ENCODE measurements around the gene HLF.
"Not testable (repeated sequence)": the region's sequence is repeated elsewhere in the genome, so short reads cannot be mapped to it uniquely, and the experiment has no call there.

Gene HLF

DNA sequence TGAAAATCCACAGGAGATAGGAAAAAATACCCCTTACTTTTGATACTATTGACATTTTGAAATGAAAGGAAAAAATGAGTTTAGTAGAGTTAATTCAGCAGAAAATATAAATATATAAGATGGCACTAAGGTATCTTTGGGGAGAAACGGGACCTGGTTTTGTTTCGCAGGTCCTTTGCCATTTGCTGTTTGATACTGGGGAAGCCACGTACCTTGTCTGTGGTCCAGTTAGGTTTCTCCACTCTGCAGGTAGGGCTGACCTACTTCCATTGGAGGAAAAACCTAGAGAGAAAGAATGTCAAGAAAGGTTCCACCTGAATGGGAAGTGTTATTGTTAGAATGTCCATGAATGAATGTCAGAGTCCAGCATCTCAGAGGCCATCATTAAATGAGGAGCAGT lies 48.1 kb downstream of the HLF start:
- DNase-seq (ENCODE audit: low read depth), result no peak

DNA sequence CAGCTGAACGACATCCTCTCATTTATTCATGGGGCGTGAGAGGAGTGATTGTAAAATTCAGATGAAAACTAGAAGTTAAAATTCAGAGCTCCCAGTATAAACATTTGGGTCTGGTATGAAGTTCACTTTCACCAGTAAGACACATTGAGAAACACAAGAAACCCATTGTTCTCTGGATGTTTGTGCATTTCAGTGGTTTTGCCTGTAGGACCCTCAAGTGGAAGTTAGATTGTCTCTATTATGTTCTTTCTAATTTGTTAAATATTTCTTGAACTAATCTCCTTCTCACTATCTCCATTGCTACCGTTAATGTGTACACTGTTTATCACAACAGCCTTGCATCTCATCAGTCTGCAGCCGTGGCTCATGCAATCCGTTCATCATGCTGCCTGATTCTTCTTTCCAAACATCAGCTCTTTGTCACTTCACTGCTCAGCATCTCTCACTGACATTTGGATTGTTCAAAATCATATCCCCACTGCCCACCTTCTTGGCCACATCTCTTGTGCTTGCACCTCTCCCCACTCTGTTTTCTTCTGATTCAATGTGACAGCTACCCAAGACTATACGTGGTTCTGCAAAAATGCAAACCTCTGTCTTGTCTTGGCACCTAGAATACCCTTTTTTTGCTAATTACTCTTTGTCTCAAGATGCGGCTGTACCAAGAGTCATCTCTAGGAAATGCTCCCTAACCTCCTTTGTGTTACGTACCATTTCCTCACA lies 49.5 kb downstream of the HLF start:
- DNase-seq (ENCODE audit: low read depth), result no peak

DNA sequence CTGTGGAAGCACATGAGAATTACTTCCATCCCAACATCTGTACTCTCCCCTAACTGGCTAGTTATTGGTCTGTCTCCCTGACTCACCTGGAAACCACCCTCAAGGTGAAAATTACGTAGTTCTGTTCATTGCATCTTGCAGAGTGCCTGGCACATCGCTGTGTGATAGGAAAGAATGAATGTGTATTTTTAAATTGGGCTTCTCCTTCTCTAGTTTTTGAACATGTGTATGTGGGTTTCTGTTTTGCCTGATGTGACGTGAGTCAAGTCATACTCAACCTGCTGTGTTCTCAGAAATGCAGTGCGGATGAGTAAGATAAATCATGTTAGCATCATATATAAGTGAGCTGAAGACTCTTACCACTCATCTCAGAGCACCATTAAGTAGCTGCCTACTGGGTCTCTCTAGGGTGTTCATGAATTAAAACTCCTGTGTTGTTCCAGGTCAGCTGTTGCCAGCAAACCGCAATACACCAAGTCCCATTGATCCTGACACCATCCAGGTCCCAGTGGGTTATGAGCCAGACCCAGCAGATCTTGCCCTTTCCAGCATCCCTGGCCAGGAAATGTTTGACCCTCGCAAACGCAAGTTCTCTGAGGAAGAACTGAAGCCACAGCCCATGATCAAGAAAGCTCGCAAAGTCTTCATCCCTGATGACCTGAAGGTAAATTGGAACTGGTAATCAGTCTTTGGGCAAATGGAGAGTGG lies 50.2 kb downstream of the HLF start:
- no peak for DNase-seq (ENCODE audit: low read depth)

DNA sequence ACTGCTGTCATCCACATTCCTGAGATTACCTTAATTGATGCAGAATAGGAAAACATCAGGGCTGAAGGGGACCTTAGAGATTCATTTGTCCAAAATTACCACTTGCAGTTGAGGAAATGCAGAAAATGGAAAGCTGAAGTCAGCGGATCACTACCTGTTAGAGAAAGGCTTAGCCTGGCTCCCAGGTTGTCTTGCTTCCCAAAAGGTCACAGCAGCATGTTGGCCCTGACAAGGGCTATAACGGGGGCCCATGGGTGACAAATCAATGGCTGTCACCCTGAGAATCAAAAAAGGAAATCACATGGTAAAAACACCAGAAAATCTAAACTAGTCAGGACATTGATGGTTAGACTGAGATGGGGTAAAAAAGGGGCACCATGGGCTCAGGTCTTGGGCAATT lies 51.7 kb downstream of the HLF start:
- no peak for DNase-seq (ENCODE audit: low read depth)

DNA sequence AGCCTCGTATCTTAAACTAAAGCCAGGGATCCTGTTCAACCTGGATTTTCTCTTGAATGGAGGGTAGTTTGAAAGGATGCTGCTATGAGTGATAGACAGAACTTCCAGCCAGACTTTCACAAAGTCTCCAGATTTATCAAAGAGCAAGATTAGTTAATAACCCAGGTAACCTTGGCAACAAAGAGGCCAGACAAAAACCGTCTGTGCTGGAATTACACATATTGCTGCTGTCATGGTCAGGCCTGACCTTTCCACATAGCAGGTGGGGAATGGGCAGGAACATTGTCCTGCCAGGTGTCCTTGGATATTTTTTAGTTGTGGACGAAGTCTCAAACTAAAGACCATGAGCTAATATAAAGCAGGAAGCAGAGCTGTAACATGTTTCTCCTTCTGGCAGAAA lies 52.5 kb downstream of the HLF start:
- DNase-seq (ENCODE audit: low read depth), result no peak

DNA sequence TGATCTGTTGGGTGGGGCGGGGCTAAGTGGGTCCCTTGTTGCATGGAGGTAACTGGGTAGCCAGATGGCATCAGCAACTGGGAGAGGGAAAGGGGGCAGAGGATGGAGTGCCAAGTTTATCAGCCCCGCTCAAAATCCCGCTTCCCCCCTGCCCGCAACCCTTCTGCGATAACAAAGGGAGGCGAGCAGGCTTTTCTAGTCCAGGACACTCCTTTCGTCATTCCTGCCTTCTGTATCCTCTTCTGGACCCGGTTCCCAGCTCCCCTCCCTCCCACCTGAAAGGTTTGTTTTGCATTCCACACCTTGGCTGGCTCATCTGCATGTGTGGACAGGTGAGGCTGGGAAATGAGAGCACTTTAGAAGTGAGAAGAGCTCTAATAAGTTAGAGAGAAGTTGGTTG lies 53.3 kb downstream of the HLF start:
- no peak for DNase-seq (ENCODE audit: low read depth)

DNA sequence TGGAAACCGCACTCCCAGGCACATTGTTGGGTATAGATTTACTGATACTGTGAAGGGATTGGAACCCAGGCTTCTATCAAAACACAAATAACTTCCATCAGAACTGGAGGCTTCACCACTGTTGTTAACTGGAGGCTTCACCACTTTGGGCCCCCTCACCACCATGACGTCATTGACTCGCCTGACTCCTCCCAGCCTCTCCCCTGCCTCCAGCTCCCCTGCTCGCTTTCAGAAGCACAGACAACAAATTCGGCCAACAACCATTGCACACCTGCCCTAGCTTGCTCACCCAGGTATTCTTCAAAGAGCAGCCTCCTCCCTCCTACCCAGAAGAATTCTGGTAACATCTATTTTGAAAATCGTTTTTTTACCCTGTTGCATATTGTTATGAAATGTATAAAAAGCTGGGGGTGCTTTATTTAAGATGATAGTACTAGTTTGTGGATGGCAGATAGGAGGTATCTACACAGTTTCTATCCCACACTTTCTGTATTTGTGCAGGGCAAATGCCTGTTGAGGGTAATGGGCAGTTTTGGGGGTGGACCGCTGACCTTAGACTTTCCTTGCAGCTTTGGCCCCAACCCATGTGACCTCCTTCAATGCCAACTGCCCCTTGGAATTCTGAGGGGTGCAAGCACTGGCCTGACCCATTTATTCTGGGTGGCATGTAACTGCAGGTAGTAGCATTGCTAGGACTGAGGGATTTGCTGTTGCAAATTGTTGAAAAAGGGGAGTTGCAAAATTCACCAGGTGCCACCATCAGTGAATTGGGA lies 54.1 kb downstream of the HLF start:
- DNase-seq (ENCODE audit: low read depth), result no peak

DNA sequence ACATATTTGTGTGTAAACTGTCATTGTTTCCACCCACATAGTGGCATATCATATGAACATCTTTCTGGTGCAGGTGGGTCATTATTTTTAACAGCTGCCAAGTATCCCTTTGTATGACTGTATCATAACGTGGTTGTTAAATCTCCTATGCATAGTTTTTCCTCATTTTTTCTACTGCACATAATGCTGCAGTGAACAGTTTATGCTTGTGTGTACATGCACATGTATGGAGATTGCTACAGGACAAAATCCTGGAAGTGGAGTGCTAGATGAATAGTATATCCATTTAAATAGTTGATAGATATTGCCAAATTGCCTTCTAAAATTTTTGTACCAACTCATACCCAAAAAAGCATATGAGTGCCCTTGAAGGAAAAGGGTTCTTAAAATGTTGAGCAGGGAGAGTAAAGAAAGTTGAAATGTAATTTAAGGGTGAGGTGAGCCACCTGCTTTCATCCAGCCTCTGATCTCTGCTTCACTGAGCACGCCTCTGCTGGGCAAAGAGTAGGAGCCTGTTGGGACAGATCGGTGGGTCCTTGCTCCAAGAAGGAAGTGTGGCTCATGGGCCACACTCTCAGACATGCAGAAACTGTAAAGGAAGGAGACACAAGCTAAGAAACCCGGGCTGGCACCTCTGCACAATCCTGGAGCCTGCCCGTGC lies 55.3 kb downstream of the HLF start:
- no peak for DNase-seq (ENCODE audit: low read depth)

DNA sequence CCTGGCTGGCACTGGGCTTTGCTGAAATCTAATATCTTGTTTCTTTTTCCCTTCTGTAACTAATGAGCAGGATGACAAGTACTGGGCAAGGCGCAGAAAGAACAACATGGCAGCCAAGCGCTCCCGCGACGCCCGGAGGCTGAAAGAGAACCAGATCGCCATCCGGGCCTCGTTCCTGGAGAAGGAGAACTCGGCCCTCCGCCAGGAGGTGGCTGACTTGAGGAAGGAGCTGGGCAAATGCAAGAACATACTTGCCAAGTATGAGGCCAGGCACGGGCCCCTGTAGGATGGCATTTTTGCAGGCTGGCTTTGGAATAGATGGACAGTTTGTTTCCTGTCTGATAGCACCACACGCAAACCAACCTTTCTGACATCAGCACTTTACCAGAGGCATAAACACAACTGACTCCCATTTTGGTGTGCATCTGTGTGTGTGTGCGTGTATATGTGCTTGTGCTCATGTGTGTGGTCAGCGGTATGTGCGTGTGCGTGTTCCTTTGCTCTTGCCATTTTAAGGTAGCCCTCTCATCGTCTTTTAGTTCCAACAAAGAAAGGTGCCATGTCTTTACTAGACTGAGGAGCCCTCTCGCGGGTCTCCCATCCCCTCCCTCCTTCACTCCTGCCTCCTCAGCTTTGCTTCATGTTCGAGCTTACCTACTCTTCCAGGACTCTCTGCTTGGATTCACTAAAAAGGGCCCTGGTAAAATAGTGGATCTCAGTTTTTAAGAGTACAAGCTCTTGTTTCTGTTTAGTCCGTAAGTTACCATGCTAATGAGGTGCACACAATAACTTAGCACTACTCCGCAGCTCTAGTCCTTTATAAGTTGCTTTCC lies 56.0 kb downstream of the HLF start:
- DNase-seq (ENCODE audit: low read depth), result peak; percentile 10

DNA sequence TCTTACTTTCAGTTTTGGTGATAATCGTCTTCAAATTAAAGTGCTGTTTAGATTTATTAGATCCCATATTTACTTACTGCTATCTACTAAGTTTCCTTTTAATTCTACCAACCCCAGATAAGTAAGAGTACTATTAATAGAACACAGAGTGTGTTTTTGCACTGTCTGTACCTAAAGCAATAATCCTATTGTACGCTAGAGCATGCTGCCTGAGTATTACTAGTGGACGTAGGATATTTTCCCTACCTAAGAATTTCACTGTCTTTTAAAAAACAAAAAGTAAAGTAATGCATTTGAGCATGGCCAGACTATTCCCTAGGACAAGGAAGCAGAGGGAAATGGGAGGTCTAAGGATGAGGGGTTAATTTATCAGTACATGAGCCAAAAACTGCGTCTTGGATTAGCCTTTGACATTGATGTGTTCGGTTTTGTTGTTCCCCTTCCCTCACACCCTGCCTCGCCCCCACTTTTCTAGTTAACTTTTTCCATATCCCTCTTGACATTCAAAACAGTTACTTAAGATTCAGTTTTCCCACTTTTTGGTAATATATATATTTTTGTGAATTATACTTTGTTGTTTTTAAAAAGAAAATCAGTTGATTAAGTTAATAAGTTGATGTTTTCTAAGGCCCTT lies 56.8 kb downstream of the HLF start:
- DNase-seq (ENCODE audit: low read depth), result no peak

DNA sequence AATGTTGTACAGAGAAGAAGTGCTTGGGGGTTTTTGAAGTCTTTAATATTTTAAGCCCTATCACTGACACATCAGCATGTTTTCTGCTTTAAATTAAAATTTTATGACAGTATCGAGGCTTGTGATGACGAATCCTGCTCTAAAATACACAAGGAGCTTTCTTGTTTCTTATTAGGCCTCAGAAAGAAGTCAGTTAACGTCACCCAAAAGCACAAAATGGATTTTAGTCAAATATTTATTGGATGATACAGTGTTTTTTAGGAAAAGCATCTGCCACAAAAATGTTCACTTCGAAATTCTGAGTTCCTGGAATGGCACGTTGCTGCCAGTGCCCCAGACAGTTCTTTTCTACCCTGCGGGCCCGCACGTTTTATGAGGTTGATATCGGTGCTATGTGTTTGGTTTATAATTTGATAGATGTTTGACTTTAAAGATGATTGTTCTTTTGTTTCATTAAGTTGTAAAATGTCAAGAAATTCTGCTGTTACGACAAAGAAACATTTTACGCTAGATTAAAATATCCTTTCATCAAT lies 57.8 kb downstream of the HLF start:
- no peak for DNase-seq (ENCODE audit: low read depth)

DNA sequence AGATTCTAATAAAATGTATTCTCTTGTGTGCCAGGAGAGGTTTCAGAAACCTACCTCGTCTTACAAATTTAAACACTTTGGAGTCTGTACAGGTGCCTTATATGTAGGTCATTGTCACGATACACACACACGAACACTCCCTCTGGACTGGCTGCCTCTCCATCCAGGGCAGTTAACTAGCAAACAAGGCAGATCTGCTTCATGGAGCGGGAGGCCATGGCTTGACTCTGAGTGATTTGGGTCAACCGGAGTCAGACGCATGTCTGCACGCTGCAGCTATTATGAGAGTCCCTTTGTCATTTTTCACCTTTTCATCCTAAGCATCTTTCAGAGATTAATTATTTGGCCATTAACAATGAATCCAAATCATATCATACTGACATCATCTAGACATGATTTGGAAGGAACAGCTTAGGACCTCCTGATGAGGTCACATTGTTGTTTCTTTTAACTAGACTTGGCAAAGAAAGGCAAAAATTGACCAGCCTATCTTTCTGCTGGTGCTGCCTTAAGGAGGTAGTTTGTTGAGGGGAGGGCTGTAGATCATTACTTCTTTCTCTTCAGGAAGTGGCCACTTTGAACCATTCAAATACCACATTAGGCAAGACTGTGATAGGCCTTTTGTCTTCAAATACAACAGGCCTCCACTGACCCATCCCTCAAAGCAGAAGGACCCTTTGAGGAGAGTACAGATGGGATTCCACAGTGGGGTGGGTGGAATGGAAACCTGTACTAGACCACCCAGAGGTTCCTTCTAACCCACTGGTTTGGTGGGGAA lies 58.9 kb downstream of the HLF start:
- no peak for DNase-seq (ENCODE audit: low read depth)

DNA sequence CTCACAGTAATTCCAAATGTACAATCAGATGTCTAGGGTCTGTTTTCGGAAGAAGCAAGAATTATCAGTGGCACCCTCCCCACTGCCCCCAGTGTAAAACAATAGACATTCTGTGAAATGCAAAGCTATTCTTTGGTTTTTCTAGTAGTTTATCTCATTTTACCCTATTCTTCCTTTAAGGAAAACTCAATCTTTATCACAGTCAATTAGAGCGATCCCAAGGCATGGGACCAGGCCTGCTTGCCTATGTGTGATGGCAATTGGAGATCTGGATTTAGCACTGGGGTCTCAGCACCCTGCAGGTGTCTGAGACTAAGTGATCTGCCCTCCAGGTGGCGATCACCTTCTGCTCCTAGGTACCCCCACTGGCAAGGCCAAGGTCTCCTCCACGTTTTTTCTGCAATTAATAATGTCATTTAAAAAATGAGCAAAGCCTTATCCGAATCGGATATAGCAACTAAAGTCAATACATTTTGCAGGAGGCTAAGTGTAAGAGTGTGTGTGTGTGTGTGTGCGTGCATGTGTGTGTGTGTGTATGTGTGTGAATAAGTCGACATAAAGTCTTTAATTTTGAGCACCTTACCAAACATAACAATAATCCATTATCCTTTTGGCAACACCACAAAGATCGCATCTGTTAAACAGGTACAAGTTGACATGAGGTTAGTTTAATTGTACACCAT lies 59.7 kb downstream of the HLF start:
- no peak for DNase-seq (ENCODE audit: low read depth)

DNA sequence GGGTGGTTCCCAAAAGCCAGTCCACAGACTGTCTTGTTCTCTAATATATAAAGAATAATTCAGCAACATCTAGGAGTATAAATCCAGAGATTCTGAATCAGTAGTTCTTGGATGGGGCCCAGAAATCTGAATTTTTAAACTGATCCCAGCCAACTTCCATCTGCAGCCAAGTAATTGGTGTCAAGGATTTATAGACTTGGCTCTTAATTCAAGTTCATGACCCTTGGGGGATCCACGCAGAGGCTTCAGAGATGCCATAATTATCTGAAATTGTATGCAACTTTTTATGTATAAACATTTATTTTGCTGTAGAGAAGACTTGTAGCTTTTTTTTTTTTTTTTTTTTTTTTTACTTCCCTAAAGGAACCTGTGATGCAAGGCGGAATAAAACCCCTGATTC lies 60.6 kb downstream of the HLF start:
- DNase-seq (ENCODE audit: low read depth), result no peak

DNA sequence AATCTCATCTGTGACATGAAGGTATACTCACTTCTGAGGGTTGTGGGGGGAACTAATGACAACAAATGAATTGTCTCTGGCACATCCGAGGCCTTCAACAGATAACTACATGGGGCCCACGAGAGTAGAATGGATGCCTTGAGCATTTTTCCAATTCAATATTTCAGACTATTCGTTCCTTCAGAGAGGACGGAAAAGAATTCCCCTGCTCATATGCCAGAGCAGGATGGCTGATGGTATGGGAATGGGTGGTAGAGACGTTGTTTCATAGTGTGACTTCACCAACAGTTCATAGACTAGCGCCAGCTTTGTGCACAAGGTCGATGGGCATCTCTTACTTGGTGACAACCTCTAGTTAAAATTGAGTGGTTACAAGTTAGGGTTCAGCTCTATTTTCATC lies 61.3 kb downstream of the HLF start:
- DNase-seq (ENCODE audit: low read depth), result no peak

DNA sequence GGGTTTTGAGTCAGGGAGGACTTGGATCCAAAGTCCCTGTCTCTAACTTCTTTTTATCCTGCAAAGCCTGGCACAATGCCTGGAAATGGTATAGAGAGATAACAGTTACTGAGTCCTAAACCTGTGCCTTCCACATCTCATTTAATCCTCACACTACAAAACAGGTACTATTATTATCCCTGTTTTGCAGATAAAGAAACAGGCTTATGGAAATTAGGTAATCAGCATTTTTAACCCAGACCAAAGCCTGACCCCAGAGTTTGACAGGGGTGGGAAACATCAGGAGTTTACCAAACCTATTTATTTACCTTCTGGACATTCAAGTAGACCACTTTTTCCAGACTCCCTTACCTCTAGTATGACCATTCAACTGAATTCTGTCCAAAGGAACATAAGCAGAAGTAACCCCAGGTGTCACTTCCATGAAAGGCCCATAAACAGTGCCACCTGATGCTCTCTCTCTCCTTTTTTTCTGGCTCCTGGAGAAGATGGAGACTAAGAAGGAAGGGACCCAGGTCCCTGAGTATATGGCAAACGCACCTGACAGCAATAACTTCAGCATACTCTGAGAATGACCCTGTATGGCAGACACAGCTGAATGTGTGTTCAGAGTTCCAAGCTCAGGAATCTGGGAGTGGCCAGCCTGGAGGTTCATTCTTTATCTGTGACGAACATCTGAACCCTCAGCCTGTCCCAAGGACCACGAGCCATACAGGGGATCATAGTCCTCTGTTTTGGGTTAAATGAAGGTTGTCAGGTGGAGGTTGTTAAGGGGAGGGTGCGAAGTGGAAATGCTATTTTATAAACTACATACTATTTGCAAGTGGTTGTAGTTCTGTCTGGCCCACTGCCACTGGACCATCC lies 62.7 kb downstream of the HLF start:
- DNase-seq (ENCODE audit: low read depth), result no peak

DNA sequence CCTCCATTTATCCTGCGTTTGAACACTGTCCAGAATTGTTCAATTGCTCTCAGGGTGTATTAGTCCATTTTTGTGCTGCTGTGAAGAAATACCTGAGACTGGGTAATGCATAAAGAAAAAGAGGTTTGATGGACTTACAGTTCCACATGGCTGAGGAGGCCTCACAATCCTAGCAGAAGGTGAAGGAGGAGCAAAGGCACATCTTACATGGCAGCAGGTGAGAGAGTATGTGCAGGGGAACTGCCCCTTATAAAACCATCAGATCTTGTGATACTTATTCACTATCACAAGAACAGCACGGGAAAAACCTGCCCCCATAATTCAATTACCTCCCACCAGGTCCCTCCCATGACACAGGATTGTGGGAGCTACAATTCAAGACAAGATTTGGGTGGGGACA lies 63.8 kb downstream of the HLF start:
- not testable (repeated sequence) for DNase-seq (ENCODE audit: low read depth)

DNA sequence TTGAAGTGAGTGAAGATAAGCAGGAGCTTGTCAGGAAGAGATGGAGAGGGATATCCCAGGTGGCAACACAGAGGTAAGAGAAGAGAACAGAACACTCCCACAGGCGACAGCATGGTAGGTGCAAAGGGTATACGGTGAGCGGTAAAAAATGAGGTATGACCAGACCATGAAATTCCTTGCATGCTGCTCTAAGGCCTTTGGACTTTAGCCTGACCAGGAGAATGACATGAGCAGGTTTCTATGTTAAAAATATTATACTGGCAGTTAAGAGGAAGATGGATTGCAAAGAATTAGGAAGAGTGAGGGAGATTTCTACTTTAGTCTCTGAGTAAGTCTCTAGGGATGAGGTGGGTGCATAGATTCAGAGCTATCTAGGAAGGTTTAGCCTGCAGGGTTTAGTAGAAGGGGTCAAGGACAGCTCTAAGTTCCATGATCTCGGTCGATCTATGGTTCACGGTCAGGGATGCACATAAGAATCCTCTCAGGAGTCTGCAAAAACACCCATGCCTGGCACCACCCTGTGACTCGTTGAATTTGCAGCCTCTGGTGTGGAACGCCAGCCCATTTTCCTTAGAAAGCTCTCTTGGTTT lies 65.7 kb downstream of the HLF start:
- DNase-seq (ENCODE audit: low read depth), result no peak
